Hepatic stellate cell (primary cell): ENCODE measurements around the gene EOGT.

Source experiments
- DNase-seq: peaks from one replicate; pipeline ENCODE4 v3.0.0; 2011; ENCODE audit warnings: low spot score

The EOGT gene

GRCh38 chr3:69013253-69014021, at the start of gene EOGT:
TSS of gene EOGT (minus strand) at chr3:69013684. CDS start at chr3:69009846, 3,838 bp downstream.
- DNase-seq: peak; percentile 85

GRCh38 chr3:69059688-69060087, 46.2 kb upstream of the EOGT start:
- no peak for DNase-seq

- no peak for DNase-seq
These were observed 45.4 kb upstream of the EOGT start for GRCh38 chr3:69058947-69059224.

DNA sequence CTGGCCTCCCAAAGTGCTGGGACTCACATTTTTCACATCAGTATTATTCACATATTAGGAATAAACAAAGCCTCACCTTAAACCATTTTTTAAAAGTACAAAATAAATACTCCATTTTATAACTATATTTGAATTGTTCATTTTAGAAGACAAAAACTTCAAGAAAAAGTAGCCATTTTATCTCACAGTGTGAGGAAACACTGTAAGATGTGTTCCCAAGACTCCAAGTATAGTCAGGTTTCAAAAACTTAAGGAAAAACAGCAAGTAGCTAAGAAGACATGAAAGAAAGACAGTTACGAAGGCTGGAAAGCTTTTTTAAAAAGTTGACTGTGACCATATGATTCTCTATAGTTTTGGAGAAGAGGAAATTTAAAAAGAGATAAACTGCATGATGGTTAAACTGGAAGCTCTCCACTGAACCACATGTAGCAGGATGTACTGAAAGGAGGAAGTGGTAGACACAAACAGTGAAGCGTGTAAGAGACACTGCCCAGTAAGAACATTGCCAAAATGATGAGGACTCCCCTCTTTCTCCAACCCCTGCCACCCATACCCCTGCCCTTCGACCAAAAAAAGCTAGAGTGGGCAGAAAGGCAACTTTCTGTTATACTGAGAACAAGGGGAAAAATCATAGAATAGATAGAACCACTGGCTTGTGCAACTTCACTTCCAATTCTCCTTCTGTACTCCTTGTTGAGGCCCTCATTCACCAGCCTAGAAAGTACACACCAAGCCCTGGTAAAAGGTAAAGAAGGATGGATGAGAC, 44.9 kb upstream of the EOGT start:
- no peak for DNase-seq

DNA sequence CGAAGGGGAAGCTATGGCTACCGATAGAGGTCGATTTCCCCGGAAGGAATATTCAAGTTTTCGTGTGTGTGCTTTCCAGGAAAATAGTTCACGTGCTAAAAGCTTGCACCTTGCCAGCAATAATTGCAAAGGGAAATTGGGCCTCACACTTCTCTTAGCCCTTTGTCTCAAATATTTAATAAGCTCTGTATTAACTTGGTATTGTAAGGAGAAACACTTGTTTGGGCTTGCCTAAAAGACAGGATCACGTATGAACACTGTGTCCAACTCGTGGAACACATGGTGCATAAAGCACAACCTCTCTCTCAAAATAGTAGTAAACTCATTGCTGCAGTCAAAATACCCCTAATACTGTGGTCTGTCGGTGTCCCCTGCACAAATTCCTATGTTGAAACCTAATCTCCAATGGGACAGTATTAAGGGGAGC, 39.0 kb upstream of the EOGT start:
- no peak for DNase-seq

DNA sequence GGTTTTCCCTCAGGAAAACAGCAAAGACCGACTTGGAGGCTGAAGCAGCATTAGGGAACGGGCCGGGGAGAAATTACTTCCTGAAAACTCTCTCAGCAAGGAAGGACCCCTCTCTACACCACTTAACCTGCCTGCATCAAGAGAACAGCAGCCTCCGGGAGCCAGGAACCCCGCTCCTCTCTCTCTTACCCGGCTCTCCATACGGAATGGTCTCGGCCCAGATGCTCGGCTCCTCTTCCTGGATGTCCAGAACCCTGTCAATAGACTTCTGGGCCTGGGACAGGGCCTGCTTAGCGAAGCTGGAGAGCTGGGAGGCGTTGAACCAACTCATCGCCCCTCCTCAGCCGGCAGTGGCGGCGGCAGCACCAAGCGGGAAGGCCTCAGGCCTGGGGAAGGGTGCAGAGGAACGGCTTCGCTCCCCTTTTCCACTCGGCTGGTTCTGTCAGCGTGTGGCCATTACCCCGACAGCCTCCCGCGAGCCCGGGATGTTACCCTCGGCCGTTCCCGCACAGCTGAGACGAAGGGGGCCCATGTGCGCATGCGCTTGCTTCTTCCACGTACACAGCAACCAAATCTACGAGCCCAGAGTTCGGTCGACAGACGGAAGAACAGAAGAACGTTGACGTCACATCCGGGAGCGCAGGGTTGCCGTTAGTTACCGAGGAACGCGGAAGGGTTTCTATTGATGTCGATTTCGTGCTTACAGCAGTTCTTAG, 38.4 kb upstream of the EOGT start, which contains the start of gene TMF1:
TMF1 (minus strand) TSS at position 578 of the 716 bp plus-strand sequence; CDS start at position 331, 247 bp downstream.
- peak; percentile 92 for DNase-seq

- DNase-seq: no peak
These were observed 35.5 kb upstream of the EOGT start for GRCh38 chr3:69048990-69049389.

- no peak for DNase-seq
These were observed 31.1 kb upstream of the EOGT start for GRCh38 chr3:69044608-69045007.

DNA sequence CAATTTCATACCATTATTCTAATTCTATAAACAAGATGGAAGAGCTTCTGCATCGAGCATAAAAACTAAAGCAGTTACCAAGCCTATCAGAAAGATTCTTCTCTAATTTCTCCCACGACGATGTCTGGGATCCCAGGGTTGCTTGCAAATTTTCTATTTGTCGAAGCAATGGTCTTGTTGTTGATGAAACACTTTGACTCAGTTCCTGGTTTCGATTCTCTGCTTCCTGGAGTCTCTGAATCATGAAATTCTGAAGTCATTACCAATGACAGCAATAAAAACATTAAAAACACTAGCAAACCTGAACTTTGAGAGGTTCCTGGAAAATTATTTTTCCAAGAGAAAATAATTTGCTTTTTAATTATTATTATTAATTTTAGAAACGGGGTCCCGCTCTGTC, 20.0 kb upstream of the EOGT start:
- peak; percentile 32 for DNase-seq

DNA sequence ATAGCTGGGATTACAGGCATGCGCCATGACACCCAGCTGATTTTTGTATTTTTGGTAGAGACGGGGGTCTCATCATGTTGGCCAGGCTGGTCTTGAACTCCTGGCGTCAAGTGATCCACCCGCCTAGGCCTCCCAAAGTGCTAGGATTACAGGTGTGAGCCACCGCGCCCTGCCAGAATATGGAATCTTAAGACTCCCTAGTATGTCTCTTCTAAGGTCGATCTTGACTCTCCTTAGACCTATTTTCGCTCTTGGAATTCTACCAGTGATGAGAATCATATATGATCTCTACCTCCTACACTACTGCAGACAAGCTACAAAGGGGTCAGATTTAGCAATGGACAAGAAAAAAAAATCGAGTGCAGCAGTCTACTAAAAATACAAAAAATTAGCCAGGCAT, 19.3 kb upstream of the EOGT start:
- no peak for DNase-seq

DNA sequence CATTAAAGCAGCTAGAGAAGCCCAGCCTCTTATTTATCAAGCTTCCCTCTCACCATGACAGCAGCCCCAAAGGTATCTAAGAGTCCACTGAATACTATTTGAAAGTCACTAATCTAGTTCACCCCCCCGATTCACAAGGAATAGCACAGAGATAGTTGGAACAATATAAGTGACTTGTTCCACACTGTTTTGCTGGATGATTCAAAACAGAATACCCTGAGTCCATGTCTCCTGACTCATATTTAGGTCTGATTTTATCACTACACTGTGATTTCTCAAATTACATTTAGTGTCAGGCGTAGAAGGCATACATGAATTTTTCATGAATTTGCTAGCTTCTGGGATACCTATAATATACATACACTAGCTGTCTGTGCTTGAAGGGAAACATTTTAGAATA, 18.7 kb upstream of the EOGT start:
- no peak for DNase-seq

DNA sequence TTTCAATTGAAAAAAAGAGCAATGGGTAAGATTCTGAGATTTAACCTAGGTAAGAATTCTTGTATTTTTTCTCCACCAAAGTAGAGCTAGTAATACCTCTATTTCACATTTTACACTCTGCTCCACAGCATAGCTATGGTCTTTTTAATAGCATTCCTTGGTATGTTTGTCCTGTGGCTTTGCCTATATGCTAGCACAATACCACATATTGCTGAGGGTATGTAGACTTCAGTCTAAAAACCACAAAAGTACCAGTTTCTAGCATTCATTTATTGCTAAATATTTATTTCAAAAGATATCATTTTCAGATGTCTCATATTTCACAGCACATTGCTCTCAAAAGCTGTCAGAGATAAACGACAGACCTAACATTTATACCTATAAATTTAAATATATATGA, 18.2 kb upstream of the EOGT start:
- DNase-seq: no peak

GRCh38 chr3:69020857-69021256, 7.4 kb upstream of the EOGT start:
- DNase-seq: no peak

- DNase-seq: no peak
These were observed 6.9 kb upstream of the EOGT start for GRCh38 chr3:69020424-69020823.

DNA sequence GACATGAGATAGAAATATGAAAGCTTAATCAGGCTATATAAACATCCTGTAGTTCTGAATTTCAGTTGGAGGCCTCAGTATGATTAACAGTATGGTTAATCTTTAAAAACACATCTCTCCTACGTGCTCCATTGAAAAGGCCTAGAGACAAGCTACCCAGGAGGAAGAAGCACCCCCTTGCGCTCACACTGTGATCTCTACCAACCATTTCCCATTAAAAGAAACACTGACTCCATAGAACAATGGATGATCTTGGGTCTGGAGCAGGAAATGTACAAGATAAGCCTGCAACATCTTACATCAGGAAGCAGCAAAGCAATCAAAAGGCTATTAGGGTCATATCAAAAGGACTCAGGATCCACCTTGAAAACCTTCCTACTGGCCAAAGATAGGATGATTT, 3.4 kb upstream of the EOGT start:
- DNase-seq: no peak

DNA sequence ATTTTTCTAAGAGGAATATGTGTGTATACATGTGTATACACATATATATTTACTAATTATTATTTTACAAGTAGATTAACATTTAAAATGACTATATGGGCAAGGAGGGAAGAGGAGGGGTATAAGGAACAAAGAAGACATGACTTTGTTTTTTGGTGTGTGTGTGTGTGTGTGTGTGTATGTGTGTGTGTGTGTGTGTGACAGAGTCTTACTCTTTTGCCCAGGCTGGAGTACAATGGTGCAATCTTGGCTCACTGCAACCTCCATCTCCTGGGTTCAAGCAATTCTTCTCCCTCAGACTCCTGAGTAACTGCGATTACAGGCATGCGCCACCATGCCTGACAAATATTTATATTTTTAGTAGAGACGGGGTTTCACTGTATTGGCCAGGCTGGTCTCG, 2.6 kb upstream of the EOGT start:
- no peak for DNase-seq

DNA sequence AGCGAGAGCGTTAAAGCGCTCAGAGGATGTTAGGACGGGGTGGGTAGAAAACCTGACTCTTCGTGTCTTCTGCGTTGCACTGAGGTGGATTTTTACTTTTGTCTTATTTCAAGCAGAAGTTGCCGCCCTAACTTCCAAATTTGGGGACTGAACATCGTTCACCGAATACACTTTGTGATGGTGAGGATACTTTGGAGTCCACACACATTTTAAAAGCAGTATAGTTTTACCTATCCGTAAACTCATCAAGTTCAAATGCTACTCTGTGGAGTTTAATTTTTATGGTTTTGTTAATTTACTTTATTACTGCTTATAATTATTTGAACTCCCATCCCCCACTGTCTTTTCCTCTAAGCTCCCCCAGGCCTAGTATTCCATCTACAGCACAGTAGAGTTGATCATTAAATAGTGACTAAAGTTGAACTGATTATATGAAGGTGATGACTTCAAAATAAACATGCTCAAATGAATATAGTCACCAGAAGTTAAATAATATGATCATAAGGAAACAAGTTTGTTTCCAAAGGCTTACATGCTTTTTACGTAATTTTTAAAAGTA, 617 bp upstream of the EOGT start:
- no peak for DNase-seq

GRCh38 chr3:69012800-69013252, 658 bp downstream of the EOGT start:
- DNase-seq: peak; percentile 72

GRCh38 chr3:69012100-69012799, 1.2 kb downstream of the EOGT start:
- no peak for DNase-seq

- no peak for DNase-seq
These were observed 2.3 kb downstream of the EOGT start for GRCh38 chr3:69011096-69011730.
